Stimulated activated CD4-positive, alpha-beta T cell treated with anti-CD3 and anti-CD28 coated beads, Interleukin-12 subunit alpha, Interleukin-12 subunit beta, amount 100 ng/mL, for 24 hours (primary cell): ENCODE results near the gene IGSF9B.

Experiments
- DNase-seq, 2 experiments: peaks; one replicate each; pipeline ENCODE4 v3.0.0-alpha.2; 2020; ENCODE audit warnings: low read depth in 2 of 2

The IGSF9B gene

DNA sequence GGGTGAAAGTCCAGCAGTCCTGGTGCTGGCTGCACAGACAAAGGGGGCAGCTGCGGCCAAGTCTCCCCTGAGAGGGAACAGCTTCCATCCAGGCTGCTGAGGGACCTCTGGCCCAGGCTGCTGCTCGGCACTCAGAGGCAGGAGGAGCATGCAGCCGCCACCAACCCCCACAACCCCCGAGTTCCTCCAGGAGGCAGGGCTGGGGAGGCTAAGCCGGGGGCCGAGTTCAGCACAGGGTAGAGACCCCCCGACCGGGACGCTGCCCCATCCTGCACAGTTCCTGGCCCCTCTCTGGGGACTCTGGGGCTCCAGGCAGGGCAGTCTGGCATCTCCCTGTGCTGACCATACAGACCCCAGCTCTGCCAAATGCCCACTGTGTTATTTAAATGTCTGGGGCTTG, 20.2 kb downstream of the IGSF9B start:
- no peak for DNase-seq

DNA sequence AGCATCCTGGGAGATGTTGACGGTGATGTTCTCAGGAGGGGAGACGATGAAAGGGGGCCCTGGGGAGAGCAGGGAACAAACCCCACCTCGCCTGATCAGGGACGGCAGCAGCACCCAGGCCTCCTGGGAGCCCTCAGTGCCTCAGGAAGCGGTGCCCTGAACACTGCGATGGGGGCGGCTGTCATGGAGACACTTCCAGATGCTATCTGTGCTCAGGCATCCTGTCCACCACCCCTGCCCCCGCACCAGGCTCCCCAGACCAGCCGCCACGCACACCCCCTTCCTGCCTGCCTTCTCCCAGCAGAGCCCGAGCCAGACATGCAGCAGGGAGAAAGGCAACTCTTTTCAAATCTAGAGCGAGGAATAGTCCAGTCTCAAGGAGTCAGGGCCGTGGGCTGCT, 20.6 kb downstream of the IGSF9B start:
- DNase-seq: no peak

DNA sequence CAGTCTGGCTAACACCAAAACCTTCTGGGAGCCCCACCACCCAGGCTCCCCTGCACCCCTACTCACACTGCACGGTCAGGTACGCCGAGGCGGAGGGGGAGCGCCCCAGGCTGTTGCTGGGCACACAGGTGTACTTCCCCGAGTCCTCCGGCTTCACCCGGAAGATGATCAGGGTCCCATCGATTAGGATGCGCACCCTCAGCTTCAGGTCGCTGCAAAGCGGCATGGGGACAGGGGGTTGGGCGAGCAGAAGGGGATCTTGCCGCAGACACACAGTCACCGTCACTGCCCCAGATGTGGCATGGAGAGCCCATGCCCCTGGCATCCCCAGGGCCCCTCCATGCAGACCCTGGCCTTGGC, 21.2 kb downstream of the IGSF9B start:
- DNase-seq: no peak

DNA sequence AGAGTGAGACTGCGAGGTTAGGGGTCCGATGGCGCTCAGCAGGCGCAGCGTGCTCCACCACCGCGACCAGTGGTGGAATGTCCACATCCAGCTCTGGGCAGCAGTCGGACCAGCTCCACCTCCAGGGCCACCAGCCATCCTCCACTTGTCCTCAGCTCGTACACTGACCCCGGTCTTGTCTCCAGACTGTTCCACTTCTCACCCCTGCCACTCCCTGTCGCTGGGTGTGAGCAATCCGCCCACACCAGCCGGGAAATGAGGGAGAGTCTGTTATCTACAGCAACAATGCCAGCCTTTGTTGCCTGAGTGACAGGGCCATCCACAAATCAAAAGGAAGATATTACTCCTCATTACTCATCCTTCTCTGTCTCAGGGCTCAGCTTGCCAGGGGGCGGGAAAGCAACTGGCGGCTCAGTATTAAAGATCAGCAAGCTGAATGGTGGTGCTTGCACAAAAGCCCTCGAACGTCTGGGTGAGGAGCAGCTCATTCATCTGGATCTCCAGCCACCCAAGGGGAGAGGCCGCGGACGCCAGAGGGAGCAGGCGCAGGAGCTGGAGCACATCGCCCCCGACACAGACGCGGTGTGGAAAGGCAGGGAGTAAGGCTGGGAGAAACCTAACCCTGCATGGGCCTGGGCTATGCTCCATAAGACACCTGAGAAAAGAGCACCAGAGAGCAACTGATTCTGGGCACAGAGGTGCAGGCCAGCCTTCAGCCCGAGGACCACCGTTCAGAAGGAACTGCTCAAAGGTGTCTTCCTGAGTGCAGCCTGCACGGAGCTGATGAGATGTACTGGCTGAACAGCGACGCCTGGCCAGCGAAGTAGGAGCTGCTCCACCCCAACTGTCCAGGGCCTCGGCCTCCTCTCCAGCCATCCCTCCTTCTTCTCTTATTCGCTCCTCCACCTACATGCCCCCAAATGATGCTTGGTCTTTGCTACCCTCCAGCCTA, 21.9 kb downstream of the IGSF9B start:
- no peak for DNase-seq

DNA sequence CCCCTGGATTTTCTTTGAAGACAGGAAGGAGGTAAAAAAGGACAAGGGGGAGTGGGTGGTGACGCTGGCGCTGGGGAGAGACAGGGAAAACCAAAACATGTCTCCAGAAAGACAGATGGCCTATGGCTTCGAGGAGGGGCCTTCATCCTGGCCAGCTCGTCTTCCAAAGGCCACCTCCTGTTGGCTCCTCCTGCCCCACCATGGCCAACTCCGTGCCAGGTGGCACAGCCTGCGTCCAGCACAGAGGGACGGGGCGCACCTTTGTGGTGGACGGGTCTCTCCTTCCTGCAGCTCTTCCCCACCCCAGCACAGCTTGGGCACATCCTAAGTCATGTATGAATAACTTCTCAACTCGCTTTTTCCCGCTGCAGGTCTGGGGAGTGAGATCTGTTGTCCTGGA, 22.7 kb downstream of the IGSF9B start:
- no peak for DNase-seq

DNA sequence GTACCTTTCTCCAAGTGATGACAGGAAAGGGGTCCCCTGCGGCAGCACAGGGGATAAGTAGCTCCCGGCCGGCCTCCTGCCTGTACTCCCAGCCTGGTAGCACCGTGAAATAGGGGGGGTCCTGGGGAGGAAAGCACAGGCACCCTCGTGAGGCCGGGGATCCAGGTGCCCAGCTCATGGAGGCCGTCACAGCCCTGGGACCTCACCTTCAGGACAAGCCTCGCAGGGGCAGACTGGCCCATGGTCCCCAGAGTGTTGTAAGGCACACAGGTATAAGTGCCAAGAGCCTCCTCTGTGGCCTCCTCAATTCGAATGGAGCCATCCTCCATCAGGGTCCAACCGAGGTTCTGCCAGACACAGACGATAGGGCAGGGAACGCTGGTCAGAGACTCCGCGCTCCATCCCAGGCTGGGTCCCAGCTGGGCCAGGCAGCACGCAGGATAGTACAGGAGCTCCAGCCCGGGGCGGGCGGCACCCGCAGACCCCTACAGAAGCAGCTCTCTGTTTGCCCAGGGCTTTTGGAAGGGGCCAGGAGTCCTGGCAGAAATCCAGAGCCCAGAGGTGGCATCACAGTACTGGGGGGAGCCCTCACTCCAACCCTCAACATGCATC, 25.2 kb downstream of the IGSF9B start:
- no peak for DNase-seq

DNA sequence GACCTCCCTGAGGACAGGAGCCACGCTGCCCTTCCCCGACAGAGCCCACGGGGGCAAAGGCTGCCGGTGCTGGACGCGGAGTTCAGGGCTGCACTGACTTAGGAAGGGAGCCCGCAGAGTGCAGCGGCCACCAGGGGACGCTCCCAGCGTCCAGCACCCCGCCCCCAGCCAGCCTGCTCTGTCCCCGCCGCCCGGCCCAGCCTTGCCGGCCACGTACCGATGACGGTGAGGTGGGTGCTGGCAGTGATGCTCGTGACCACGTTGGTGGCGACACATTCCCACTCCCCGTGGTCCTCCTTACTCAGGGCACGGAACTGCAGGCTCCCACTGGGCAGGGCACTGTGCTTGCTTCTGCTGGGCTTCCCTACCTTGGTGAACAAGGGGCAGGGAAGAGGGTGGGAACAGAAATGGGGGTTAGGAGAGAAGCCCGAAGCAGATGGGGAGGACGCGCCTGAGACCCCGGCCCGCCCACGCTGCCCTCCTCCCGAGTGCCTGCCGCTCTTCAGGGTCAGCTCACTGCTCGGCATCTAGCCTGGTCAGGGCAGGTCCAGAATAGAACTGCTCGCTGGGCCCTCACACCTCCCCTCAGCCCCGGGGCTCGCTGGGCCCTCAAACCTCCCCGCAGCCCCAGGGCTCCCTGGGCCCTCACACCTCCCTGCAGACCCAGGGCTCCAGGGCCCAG, 25.9 kb downstream of the IGSF9B start:
- no peak for DNase-seq

DNA sequence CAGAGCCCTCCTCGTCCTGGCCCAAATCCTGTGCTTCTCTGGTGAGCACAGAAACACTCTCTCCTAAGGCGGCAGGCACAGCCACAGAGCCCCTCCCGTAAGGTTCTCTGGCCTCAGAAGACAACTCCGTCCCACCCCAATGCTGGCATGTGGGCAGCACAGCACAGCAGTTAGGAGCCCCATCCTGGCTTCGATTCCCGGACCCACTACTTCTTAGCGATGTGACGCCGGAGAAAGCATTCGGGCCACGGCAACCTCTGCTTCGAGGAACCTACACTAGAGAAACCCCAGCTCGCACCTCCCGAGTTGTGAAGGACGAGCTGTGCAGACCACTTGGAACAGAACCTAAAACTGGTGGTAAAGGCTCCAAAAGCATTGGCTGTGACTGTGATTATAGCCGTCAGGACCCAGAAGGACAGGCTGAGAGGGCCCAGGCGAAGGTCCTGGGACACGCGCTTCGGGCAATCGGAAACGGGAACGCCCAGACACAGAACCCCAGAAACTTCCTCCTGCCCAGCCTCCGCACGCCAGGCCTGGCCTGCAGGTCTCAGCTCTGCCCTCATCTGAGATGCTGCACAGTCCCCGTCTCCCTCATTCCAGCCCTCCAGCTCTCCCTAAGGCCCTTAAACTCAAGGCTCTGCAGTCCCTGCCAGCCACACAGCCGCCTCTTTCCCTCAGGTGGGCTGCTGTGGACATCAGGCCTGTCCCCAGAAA, 26.6 kb downstream of the IGSF9B start:
- no peak for DNase-seq

DNA sequence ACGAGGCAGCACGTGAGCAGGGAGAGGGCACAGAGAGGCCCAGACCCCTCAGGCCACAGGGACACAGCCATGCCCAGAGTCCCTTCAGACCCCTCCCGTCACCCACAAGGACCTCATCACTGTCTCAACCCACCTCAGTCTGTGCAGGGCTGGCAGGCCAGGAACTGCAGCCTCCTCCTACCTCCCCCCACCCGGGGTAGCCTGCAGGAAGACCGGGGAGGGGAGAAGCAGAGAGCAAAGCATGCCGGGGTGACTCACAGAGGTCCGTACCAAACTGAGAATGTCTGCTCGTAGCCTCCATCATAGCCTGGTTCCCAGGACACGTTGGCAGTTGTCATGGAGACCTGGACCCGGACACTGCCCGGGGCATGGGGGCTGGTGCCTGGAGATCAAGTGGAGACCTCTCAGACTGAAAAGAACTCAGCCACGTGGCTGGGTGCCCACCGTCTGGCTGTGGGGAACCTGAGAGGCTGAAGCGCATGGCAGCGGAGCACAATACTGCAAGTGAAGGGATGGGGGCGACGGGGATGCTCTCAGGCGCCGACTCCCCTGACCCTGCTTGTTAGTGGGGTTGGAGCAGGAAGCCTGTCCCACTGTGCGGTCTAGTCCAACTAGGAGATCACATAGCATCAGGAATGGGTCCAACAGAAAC, 27.2 kb downstream of the IGSF9B start:
- DNase-seq: no peak

DNA sequence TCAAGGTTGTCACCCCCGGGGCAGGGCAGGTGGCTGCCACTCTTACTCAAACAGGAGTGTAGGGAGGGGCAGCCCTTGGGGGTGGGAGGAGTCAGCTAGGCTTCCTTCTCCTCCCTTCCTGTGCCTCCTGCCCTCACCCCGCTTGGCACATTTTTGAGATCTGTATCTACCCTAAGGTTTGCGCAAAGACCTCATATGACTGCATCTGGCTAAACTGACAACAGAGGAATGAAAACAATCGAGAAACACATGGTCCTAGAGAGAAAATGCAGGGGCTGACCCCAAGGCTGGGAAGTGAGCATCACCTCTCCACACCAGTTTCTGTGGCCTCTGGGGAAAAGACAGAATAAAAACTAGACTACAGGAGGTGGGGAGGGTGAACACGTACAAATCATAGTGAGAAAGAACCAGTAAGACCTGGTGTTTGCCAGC, 28.1 kb downstream of the IGSF9B start:
- DNase-seq: peak in 1 of 2 experiments; percentile 60

DNA sequence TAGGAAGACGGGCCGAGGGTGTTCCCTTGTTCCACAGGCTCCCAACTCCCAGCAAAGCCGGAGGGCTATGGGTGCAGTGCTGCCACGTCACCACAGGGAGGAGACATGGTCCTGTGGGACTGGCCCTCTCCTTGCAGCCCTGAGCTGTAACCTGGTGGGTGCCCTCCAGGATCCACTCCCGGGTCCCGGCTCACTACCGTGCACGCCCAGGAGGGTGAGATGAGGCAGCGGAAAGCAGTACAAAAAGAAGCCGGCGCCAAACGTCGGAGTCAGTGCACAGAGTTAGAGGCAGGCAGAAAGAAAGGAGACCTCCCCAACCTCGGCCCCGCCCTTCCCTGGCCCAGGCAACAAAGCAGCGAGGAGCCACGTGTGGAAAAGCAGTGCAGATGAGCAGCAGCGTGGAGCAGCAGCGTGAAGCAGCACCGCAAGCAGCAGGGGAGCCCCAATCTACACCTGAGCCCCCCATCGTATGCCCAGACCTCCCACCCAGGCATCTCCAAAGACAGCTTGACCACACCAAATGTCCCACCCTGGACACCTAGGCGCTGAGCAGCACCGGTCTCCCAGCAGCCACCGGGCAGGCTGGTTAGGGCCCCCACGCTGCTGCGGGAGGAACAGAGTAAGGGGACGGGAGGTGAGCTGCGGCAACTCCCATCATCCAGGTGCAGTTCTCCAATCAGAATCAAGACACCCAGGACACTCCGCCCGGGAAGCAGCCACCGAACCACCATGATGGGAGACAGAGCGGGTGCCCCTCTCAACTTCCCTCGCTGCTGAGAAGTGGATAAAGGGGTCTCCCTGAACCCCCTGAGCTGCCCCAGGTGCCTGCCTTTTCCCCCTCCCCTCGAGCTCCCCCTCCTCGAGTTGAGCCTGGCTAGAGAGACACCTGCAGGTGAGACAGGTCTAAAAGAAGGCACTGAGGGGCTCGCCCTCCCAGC, 28.8 kb downstream of the IGSF9B start:
- peak; percentile 50 to 73 for DNase-seq

DNA sequence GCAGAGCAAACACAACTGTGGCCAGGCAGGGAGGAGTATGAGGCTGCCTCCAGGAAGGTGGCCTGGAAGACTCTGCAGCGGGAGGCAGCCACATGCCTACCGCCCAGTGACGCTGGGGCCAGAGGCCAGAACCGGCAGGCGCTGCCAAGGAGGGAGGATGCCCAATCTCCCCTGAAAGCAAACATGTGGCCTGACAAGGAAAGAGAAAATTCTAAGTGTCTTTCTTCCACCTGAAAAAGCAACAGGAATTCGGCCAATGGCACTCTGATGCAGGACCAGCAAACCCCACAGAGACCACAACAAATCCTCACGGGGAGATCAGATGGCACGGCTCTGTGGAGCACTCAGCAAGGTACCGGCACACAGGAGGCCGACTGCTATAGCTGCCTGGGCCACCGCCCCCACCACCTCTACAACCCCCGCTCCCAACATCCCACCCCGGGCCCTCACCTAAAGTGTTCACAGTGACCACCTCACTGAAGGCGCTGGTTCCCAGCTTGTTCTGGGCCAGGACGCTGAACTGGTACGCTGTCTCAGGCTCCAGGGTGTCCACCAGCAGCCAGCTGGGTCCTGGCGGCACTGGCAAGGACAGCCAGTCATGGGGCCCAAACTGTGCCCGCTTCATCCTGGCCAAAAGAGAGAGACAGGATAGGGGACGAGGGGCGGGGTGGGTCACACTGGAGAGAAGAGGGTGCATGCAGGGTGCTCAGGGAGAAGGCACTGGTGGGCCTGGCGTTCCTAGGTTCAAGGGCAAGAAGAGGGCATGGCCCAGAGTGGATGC, 30.1 kb downstream of the IGSF9B start:
- DNase-seq: no peak

DNA sequence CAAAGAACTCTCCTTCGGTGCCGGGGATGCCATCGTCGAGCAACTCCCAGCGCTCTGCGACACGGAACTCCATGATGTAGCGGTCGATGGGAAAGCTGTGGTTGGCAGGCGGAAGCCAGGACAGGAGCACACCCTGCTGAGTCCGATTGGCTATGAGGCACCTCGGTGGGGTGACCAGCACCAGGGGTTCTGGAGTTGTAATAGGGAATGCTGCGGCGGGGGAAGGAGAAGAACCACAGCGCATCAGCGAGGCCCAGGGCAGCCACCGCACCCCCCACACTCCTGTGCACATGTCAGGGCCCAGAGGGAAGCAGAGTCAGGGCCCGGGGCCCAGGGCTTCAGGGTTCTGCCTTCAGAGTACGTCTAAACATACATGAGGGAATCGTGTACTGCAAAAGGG, 31.0 kb downstream of the IGSF9B start:
- DNase-seq: no peak

DNA sequence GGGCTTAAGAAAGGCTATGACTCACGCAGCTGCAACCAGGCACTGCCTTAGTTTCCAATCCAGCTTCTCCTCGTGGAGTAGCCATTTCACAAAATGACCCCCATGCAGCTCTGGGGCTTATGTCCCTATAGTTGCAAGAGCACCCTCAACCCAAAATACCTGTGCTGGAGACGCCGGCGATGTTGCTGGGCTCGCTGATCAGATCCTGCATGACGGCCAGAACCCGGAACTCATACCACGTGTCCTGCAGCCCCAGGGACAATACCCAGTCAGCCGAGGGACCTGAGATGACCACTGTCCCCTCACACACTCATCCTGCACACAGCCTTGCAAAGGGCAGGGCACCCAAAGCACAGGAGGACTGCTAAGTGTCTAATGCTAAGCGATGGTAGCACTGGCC, 32.1 kb downstream of the IGSF9B start:
- no peak for DNase-seq

DNA sequence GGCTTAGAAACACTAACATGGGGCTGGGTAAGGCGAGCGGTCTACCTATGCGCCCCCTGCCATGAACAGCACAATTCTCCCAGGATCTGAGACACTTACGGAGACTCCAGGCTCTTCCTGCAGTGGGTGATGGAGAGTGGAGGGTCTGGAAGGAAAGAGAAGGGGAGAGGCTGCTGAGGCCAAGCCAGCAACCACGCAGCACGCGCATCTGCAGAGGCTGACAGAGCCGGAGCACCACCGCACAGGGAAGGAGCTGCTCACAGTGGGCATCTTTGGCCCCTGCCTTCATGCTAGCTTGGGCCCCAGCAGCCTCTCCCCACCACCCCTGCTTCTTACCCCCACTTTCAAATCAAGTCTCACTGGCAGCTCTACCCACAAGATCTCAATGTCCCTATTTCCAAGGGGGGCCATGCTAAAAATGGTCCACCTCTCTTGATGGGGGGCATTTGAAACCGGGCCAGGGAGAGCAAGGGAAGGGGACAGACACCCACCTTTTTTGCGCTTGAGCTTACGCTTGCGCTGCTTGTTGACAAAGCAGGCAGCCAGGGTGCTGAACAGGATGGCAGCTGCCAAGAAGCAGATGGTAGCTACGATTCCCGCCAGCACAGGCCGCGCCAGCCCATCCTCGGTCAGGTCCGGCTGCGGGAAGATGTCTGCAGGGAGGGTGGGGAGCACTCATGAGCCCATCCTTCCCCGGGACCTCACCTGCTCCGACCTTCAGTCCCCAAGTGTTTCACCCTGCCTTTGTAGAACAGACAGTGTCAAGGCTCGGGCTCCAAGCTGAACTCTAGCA, 34.5 kb downstream of the IGSF9B start:
- DNase-seq: no peak

DNA sequence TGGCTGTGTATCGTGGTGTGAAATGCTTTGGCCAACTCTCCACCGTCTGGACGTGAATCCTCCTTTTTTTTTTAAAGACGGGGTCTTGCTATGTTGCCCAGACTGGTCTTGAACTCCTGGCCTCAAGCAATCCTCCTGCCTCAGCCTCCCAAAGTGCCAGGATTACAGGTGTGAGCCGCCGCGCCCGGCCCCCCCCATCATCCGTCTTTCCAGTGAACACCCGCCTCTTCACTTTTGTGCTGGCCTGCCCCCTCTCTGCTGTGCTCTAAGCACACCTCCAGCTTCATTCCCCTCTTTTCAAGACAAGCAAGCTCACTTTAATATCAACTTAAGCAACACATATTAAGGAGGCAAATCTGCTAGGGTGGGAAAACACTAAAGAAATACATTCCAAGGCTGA, 35.3 kb downstream of the IGSF9B start:
- no peak for DNase-seq

DNA sequence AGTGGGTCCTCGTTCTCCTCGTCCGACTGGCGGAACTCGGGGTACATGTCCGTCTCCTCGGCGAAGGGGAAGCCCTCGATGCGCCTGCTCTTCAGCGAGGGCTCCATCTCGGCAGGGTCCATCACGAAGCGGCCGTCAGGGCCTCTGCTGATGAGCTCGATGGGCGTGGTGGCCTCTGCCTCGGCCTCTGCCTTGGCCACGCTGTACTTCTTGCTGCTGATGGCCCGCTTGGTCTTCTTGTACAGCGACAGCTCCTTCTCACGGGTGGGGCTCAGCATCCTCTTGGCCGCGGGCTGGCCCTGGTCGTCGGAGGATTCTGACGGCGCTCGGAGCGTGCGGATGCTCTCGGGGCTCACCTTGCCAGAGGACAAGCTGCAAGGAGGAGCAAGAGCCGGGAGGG, 35.7 kb downstream of the IGSF9B start:
- no peak for DNase-seq

DNA sequence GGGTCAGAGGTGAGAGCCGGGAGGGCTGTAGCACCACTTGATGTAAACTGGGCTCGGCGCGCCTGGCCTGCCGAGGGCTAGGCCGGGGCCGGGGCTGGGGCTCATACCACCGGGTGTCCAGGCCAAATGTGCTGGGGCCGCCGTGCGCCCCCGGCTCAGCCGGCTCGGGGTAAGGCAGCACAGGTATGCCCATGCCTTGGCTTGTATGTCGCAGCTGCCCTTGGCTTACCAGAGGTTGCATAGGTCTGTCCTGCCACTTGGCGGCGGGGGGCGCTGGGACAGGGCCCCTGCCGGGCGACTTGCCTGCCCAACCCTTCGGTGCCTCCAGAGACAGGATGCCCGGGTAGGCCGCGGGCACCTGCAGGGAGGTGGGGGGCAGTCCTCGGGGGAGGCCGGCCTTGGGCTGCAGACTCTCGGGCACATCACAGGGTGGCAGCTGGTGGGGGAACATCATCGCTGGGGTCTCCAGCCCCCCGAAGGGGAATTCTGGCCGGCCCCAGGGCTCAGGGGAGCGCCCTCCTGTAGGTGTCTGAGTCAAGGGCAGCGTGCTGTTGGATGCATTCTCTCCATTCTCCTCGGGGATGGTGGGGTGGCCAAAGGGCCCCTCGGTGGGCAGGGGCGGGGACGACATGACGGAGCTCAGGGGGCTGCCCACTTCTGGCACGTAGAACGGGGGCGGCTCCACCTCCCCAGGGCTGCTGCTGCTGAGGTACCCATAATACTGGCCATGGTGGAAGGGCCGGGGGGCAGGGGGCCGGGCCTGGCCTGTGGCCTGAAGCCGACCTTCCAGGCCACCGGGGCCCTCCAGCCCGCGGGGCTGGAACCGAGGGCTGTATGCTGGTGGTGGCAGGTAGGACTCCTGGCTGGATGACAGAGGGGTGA, 36.4 kb downstream of the IGSF9B start:
- DNase-seq: no peak
